Activated naive CD8-positive, alpha-beta T cell treated with anti-CD3 and anti-CD28 coated beads, Interleukin-2, amount 10 ng/mL, durations not matched to agents 7 days and 5 days (primary cell): ENCODE measurements around the gene DNAH2. TPM values are rescaled to one million over a fixed set of nuclear protein-coding genes. Genes with fewer than 3 reads are reported as not detected.

Source experiments
- ATAC-seq: fragments of 150-1000 bp; cut with Tn5 transposase; one replicate; pipeline ENCODE4 v1.10.0; 2021; ENCODE audit warnings: low read depth, moderate library complexity
- POLR2A ChIA-PET: fragments of 350-600 bp; sonication (Branson Sonifier 250); formaldehyde crosslinking; loops from one replicate; lab custom pipeline; 2021; ENCODE audit warnings: antibody characterized with exemption; lab: Charles Lee
- DNase-seq: peaks from one replicate; pipeline ENCODE4 v3.0.0; 2021
- H3K27ac Mint-ChIP-seq: one replicate; pipeline ENCODE4 v1.8.0; 2022; ENCODE audit warnings: mild to moderate bottlenecking, mixed read lengths
- H3K27me3 Mint-ChIP-seq: one replicate; pipeline ENCODE4 v1.8.0; 2022; ENCODE audit warnings: mild to moderate bottlenecking, moderate library complexity, mixed read lengths
- H3K36me3 Mint-ChIP-seq: one replicate; pipeline ENCODE4 v1.8.0; 2021; ENCODE audit warnings: mild to moderate bottlenecking, mixed read lengths
- H3K4me1 Mint-ChIP-seq: one replicate; pipeline ENCODE4 v1.8.0; 2021; ENCODE audit warnings: mixed read lengths
- H3K4me3 Mint-ChIP-seq: one replicate; pipeline ENCODE4 v1.8.0; 2022; ENCODE audit warnings: mild to moderate bottlenecking, moderate library complexity, mixed read lengths
- H3K9me3 Mint-ChIP-seq: one replicate; pipeline ENCODE4 v1.8.0; 2021; ENCODE audit warnings: mixed read lengths
- total RNA-seq, 2 experiments: library from RNA; stranded (reverse); gene quantifications; one replicate each; pipeline ENCODE4 v1.2.3, GENCODE V29; 2021

Gene DNAH2
- total RNA-seq, 2 experiments from 2014 or later, result not detected

- peaks cover 52% of the 10 kb centered on the region for H3K4me1 Mint-ChIP-seq
- DNase-seq (peak; percentile 55), ATAC-seq (no peak)
- peaks cover under 1% of the 10 kb centered on the region for H3K27me3 Mint-ChIP-seq
- POLR2A ChIA-PET, result interaction anchor here (0.7 to 2.7 kb wide), 4 partner anchors 13 to 410 kb away, joined by 3 to 11 read pairs (median 6); partner anchors contain the start of genes NAA38 and TP53
- H3K9me3 Mint-ChIP-seq, result no peaks in the 10 kb centered on the region
- peak overlapping the region; percentile 88 for H3K4me3 Mint-ChIP-seq
- no peaks in the 10 kb centered on the region for H3K36me3 Mint-ChIP-seq
- peak overlapping the region; percentile 71 for H3K27ac Mint-ChIP-seq
Observed at GRCh38 chr17:7838090-7839075, 120.8 kb downstream of the DNAH2 start.

DNA sequence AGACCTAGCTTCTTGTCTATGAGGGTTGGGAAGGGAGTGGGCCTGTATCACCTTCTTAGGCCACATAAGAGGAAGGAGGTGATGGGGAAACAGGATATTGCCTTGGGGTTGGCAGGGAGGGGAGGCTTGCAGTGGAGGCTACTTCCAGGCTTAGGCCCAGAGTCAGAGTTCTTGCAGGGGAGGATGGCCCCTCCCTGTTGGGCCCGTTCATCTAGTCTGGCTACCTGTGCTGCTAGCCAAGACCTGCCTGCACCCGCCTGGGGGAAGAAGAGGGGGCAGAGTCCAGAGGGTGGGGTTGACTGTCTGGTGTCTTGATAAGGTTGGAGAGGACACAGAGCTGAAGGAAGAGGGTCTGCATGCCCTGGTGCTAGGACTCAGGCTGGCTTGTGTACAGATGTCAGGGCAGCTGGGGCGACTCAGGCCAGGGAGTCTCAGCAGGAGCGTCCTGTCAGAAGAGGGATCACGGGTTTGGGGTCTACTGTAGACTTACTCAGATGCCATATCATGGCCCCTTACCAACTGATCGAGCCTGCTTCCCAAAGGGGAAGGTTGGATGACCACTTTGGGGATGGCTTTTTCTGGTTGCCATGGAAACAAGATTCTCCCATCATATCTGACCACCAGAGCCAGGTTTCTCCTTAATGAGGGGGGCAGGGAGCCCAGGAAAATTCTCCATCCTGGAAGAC is 121.8 kb downstream of the DNAH2 start:
- H3K27me3 Mint-ChIP-seq, result no peaks in the 10 kb centered on the region

GRCh38 chr17:7839876-7840261 is 122.3 kb downstream of the DNAH2 start:
- no peak for DNase-seq
- Mint-ChIP-seq H3K27ac (peak overlapping the region; percentile 48), H3K4me1 (peaks cover 54% of the 10 kb centered on the region), H3K36me3 (no peaks in the 10 kb centered on the region), H3K9me3 (no peaks in the 10 kb centered on the region), H3K4me3 (no peak overlapping the region), H3K27me3 (no peaks in the 10 kb centered on the region)
- no peak for ATAC-seq
- POLR2A ChIA-PET, result no interaction called here

More for the DNA sequence above, 121.8 kb downstream of the DNAH2 start:
- Mint-ChIP-seq H3K27ac (peak overlapping the region; percentile 71), H3K9me3 (no peaks in the 10 kb centered on the region), H3K36me3 (no peaks in the 10 kb centered on the region), H3K4me3 (peak overlapping the region; percentile 70), H3K4me1 (peaks cover 53% of the 10 kb centered on the region)
- ATAC-seq (no peak), DNase-seq (peak; percentile 40)
- POLR2A ChIA-PET, result interaction anchor here (2.7 kb wide), 1 partner anchor 12 kb away, joined by 11 read pairs; no protein-coding TSS in a partner anchor

DNA sequence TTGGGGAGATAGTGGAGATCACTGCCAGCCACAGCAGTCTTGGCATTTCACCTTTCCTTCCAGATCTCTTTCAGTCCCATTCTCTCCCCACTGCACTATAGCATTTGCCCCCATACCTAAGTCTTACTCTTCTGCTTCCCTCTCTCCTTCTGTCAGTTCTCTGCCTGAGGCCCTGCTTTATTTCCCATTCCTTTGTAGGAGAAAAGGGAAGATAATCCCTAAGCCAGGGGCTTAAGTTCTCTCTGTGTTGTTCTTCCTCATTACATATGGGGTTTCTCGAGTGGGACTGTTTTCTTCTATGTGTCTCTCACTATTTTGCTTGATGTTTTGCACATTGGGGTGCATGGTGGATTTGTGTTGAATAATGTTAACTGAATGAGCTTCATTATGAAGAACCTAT is 122.9 kb downstream of the DNAH2 start:
- Mint-ChIP-seq H3K27me3 (no peaks in the 10 kb centered on the region), H3K9me3 (no peaks in the 10 kb centered on the region), H3K4me1 (peaks cover 54% of the 10 kb centered on the region), H3K36me3 (no peaks in the 10 kb centered on the region), H3K27ac (no peak overlapping the region), H3K4me3 (peak overlapping the region; percentile 100)
- no peak for ATAC-seq
- POLR2A ChIA-PET, result interaction anchor here (1.3 kb wide), 1 partner anchor 11 kb away, joined by 3 read pairs; no protein-coding TSS in a partner anchor
- DNase-seq, result no peak

DNA sequence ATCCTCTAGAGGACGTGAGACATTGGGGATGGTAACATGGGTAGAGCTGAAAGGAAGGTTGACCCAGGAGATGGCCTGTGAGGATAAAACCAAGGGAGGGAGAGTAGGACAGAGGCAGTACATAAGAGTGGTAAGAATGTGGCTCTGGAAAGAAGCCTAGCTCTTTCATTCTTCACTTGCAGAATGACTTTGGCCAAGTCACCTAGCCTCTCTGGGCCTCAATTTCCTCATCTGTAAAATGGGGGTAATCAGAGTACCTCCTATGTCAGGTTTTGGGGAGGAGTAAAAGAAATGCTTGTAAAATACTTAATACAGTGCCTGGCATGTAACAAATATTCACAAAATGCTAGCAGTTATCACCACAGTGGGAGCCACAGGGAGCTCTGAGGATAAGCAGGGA is 123.3 kb downstream of the DNAH2 start:
- Mint-ChIP-seq H3K4me3 (peak overlapping the region; percentile 100), H3K27me3 (no peaks in the 10 kb centered on the region)
- POLR2A ChIA-PET, result interaction anchor here (1.3 kb wide), 1 partner anchor 11 kb away, joined by 3 read pairs; no protein-coding TSS in a partner anchor

GRCh38 chr17:7841396-7841914 is 123.9 kb downstream of the DNAH2 start:
- H3K9me3 Mint-ChIP-seq, result no peaks in the 10 kb centered on the region
- H3K27ac Mint-ChIP-seq, result peak overlapping the region; percentile 84
- H3K27me3 Mint-ChIP-seq, result no peaks in the 10 kb centered on the region
- POLR2A ChIA-PET, result interaction anchor here (0.6 to 1.3 kb wide), 3 partner anchors 8 to 214 kb away, joined by 3 to 4 read pairs (median 3); partner anchors contain the start of gene SAT2
- ATAC-seq (peak; percentile 19), DNase-seq (peak; percentile 74)
- peak overlapping the region; percentile 100 for H3K4me3 Mint-ChIP-seq
- H3K36me3 Mint-ChIP-seq, result no peaks in the 10 kb centered on the region
- H3K4me1 Mint-ChIP-seq, result peaks cover 55% of the 10 kb centered on the region

More for the DNA sequence above, 123.3 kb downstream of the DNAH2 start:
- peak overlapping the region; percentile 84 for H3K27ac Mint-ChIP-seq
- no peaks in the 10 kb centered on the region for H3K9me3 Mint-ChIP-seq
- no peaks in the 10 kb centered on the region for H3K36me3 Mint-ChIP-seq
- DNase-seq, result no peak
- peaks cover 56% of the 10 kb centered on the region for H3K4me1 Mint-ChIP-seq
- no peak for ATAC-seq

DNA sequence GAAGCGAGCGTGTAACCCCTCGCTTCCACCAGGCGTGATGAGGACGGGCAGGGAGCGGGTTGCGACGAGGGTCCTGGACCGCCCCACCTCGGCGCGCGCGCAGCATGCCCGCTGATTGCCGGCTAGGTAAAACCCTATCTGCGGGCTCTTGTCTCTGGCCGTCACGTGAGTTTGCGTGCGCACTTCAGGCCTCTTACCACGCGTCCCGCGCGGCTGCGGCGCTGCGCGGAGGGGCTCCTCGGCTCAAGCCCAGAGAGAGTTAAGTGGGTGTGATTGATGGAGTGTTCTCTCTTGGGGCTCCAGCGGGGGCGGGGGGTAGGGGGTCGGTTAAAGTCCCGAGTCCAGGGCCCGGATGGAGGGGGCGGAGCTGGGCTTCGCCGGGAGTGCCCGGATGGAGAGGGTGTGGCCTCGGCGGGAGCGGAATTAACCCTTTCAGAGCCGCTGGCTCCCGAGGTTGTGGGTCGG is 124.4 kb downstream of the DNAH2 start:
- POLR2A ChIA-PET, result interaction anchor here (0.5 to 1.2 kb wide), 7 partner anchors 9 to 289 kb away, joined by 3 to 6 read pairs (median 3); partner anchors contain the start of genes CNTROB, SAT2 and TRAPPC1
- peaks cover 2% of the 10 kb centered on the region for H3K36me3 Mint-ChIP-seq

GRCh38 chr17:7842380-7843256 is 125.1 kb downstream of the DNAH2 start:
- ATAC-seq (peak; percentile 24), DNase-seq (peak; percentile 80)
- Mint-ChIP-seq H3K4me3 (peak overlapping the region; percentile 100), H3K27ac (peak overlapping the region; percentile 99), H3K9me3 (no peaks in the 10 kb centered on the region), H3K36me3 (peaks cover 2% of the 10 kb centered on the region), H3K4me1 (peaks cover 43% of the 10 kb centered on the region), H3K27me3 (no peaks in the 10 kb centered on the region)
- POLR2A ChIA-PET, result interaction anchor here (0.5 to 1.7 kb wide), 12 partner anchors 8 to 601 kb away, joined by 3 to 6 read pairs (median 3); partner anchors contain the start of genes CNTROB, KDM6B, NAA38 and TRAPPC1

More for the DNA sequence above, 124.4 kb downstream of the DNAH2 start:
- DNase-seq, result peak; percentile 90
- Mint-ChIP-seq H3K4me1 (peaks cover 50% of the 10 kb centered on the region), H3K27ac (peak overlapping the region; percentile 99), H3K27me3 (no peaks in the 10 kb centered on the region), H3K9me3 (no peaks in the 10 kb centered on the region), H3K4me3 (peak overlapping the region; percentile 100)
- ATAC-seq, result peak; percentile 8

- Mint-ChIP-seq H3K9me3 (no peaks in the 10 kb centered on the region), H3K4me3 (peak overlapping the region; percentile 100), H3K27me3 (no peaks in the 10 kb centered on the region), H3K27ac (peak overlapping the region; percentile 99), H3K36me3 (peaks cover 2% of the 10 kb centered on the region), H3K4me1 (peaks cover 41% of the 10 kb centered on the region)
- ATAC-seq (no peak), DNase-seq (no peak)
- POLR2A ChIA-PET, result interaction anchor here (0.7 to 1.7 kb wide), 7 partner anchors 9 to 602 kb away, joined by 3 to 6 read pairs (median 3); partner anchors contain the start of genes KDM6B and NAA38
Observed at GRCh38 chr17:7843257-7843535, 125.7 kb downstream of the DNAH2 start.

- H3K27me3 Mint-ChIP-seq, result no peaks in the 10 kb centered on the region
- peak; percentile 16 for ATAC-seq
- H3K27ac Mint-ChIP-seq, result peak overlapping the region; percentile 99
- POLR2A ChIA-PET, result interaction anchor here (1.0 to 1.7 kb wide), 5 partner anchors 9 to 602 kb away, joined by 3 to 6 read pairs (median 3); partner anchors contain the start of genes KDM6B and NAA38
- H3K4me1 Mint-ChIP-seq, result peaks cover 37% of the 10 kb centered on the region
- peak; percentile 82 for DNase-seq
- H3K36me3 Mint-ChIP-seq, result peaks cover 2% of the 10 kb centered on the region
- H3K4me3 Mint-ChIP-seq, result peak overlapping the region; percentile 100
- no peaks in the 10 kb centered on the region for H3K9me3 Mint-ChIP-seq
Observed at GRCh38 chr17:7843536-7844291, 126.2 kb downstream of the DNAH2 start.
